Kidney epithelial cell (primary cell): ENCODE data around the gene LMBRD1. TPM values are rescaled to one million over a fixed set of nuclear protein-coding genes. Genes with fewer than 3 reads are reported as not detected.

Experiments used
- DNase-seq: peaks from one replicate; pipeline ENCODE4 v3.0.0-alpha.2; 2010; ENCODE audit warnings: low read depth
- H3K27me3 ChIP-seq: 2 replicates; pipeline ENCODE4 v1.6.0; 2011; ENCODE audit warnings: low read length; ENCODE audit not compliant: control insufficient read depth, insufficient read depth
- H3K36me3 ChIP-seq: 2 replicates; pipeline ENCODE4 v1.5.1; 2011; ENCODE audit warnings: low read length; ENCODE audit not compliant: control insufficient read depth, insufficient read depth
- H3K4me3 ChIP-seq: 2 replicates; pipeline ENCODE4 v1.5.1; 2011; ENCODE audit warnings: low read depth, mild to moderate bottlenecking, control low read depth, low read length
- CTCF ChIP-seq: IDR thresholded peaks from 2 replicates; pipeline ENCODE4 v1.5.1; 2011; ENCODE audit warnings: mild to moderate bottlenecking, moderate library complexity, low read length, control low read depth, inconsistent platforms; ENCODE audit not compliant: insufficient read depth, poor library complexity, severe bottlenecking
- total RNA-seq: library from RNA; depleted of rRNA; stranded (reverse); fragments of >200 nt; gene quantifications from 2 replicates; pipeline ENCODE4 v1.2.3, GENCODE V29; 2015

Gene LMBRD1
- total RNA-seq, 1 donor from 2014 or later = 33.6 TPM

DNA sequence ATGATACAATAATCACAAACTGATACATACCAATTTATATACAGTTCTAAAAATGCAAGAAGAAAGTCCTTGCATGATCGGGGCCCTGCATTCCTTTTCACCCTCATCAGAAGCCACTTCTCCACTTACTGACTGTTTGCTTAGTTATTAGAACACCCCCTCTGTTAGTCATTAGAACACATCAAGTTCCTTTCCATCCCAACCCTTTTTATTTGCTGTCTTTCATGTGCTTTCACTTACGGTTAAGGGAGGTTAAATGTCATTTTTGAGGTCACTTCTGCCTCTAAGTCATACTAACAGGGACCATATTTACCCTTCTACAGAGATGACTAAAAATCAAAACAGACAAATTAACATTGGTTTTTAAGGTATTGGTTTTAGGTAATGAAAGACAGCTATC is 149.1 kb downstream of the LMBRD1 start:
- Histone ChIP-seq H3K27me3 (no peaks in the 10 kb centered on the region), H3K36me3 (no peaks in the 10 kb centered on the region), H3K4me3 (no peak overlapping the region)
- TF ChIP-seq CTCF = no peak
- no peak for DNase-seq

- no peak overlapping the region for H3K4me3 ChIP-seq
- TF ChIP-seq CTCF = no peak
- H3K36me3 ChIP-seq = no peaks in the 10 kb centered on the region
- H3K27me3 ChIP-seq = no peaks in the 10 kb centered on the region
- DNase-seq = no peak
Measured at GRCh38 chr6:69643688-69644087, 153.1 kb downstream of the LMBRD1 start.

DNA sequence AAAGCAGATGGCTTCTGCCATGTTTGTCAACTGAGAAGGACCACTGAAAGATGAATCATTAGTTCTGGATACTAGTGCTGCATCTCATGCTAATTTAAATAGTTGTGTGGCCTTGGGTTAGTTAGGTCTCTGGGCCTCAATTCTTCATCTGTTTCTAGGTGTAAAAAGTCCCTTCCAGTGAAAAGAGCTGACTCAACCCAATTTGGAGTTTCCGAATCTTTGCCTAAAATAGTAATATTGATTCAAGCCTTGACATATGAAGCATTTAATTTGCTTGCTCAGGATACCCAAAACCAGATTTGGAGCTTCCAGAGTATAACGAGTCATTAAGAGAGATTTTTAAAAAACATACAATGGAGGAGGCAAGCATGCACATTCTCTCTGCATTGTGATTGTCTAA is 163.9 kb downstream of the LMBRD1 start:
- no peak for TF ChIP-seq CTCF
- no peaks in the 10 kb centered on the region for H3K27me3 ChIP-seq
- DNase-seq = no peak
- H3K4me3 ChIP-seq = no peak overlapping the region
- H3K36me3 ChIP-seq = no peaks in the 10 kb centered on the region

DNA sequence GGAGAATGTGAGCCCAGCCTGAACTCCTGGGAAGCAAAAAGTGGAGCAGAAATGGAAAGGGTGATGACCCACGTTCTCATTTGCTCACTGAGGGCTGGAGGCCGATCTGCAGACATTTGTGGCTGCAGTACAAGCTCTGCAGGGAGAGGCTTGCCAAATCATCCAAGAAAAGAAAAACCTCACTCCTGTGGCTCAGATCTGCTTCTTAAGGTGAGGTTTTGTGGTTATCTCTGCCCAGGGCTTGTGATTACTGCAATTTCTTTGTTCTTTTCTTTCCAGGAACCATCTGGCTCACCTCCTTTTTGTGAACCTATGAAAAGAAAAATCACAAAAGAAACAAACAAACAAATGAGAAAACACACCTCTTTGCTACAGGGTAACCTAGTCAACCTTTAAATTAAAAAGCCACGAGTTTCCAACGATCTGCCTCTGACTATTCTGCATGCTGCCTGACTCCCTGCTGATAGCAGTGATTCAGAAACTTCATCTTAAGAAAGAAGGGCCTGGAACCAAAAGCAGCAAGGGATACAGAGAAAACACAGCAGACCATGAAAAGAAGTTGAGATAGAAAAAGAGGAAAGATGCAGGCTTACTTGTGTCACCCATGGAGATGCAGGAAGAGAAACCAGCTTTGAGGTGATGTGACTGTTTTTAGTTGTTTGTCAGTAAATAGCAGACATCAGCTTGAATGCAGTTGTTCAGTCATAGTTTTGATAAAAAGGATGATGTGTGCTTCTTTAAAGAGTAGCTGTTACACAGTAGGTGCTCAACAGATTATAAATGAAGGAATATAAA is 165.1 kb downstream of the LMBRD1 start:
- no peaks in the 10 kb centered on the region for H3K27me3 ChIP-seq
- no peak for TF ChIP-seq CTCF
- H3K4me3 ChIP-seq = no peak overlapping the region
- DNase-seq = no peak
- no peaks in the 10 kb centered on the region for H3K36me3 ChIP-seq

- no peak for DNase-seq
- Histone ChIP-seq H3K36me3 (no peaks in the 10 kb centered on the region), H3K4me3 (no peak overlapping the region), H3K27me3 (no peaks in the 10 kb centered on the region)
- TF ChIP-seq CTCF = no peak
Measured at GRCh38 chr6:69630767-69631166, 166.0 kb downstream of the LMBRD1 start.

DNA sequence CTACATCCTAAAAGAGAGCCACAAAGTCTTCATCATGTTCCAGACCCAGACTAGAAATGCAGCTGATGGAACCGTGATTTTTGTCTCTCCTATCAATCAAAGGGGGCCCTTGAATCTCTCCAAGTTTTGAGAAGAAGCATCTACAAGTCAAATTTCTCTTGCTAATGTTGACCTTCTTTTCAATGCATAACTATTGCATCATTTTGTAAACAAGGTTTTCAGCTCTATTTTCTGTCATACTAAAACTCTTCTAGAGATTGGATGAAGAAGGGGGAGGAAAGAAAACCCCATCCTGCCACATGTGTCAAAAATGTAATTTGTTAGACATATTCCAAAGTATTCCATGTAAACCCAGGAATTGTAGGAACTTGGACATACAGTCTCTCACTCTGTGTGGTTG is 169.2 kb downstream of the LMBRD1 start:
- no peaks in the 10 kb centered on the region for H3K27me3 ChIP-seq
- H3K4me3 ChIP-seq = no peak overlapping the region
- H3K36me3 ChIP-seq = no peaks in the 10 kb centered on the region

More for the DNA sequence above, 169.2 kb downstream of the LMBRD1 start:
- TF ChIP-seq CTCF = no peak
- DNase-seq = no peak
